ENCODE measurements around the gene LY6G5B. TPM values are rescaled to one million over a fixed set of nuclear protein-coding genes. Genes with fewer than 3 reads are reported as not detected.
A peak's percentile ranks its signal among the peaks of the same experiment; 100 is the strongest.

Gene LY6G5B
- total RNA-seq, 4 donors from 2014 or later: 4.2 to 21.3 (median 7.1) TPM

GRCh38 chr6:31664790-31665500 is 4.8 kb upstream of the LY6G5B start, which contains the start of gene GPANK1:
GPANK1 (minus strand) TSS chr6:31664997; CDS start chr6:31664478, 519 bp downstream.
- DNase-seq (ENCODE audit: low spot score in 2 of 2): peak; percentile 95 to 98
- TF ChIP-seq POLR2A (IDR thresholded peaks at IDR 0.05): peak in 1 of 2 donors; percentile 2
- TF ChIP-seq CTCF (IDR thresholded peaks at IDR 0.05): no peak
- H3K4me3 ChIP-seq (ENCODE audit: low read depth, poor library complexity, severe bottlenecking): peak within 1 kb of the TSS; percentile 61
- 0 to 1% methylated on average over 38 to 39 of the region's 39 CpGs for WGBS, 2 donors
- intact Hi-C loops (cut with DNase I; ENCODE audit: low total_unique reads): no loop called here

GRCh38 chr6:31665501-31666336 is 4.1 kb upstream of the LY6G5B start, which contains the start of gene CSNK2B:
CSNK2B (plus strand) TSS chr6:31666080; CDS start chr6:31666832, 752 bp downstream.
- intact Hi-C loops (cut with DNase I; ENCODE audit: low total_unique reads): no loop called here
- no peak for TF ChIP-seq CTCF (IDR thresholded peaks at IDR 0.05)
- TF ChIP-seq POLR2A (IDR thresholded peaks at IDR 0.05): no peak
- peak within 1 kb of the TSS; percentile 72 for H3K4me3 ChIP-seq (ENCODE audit: low read depth, poor library complexity, severe bottlenecking)
- WGBS, 2 donors: 0 to 1% methylated on average over 55 to 62 of the region's 63 CpGs
- peak; percentile 99 to 100 for DNase-seq (ENCODE audit: low spot score in 2 of 2)

- TF ChIP-seq CTCF (IDR thresholded peaks at IDR 0.05) (no peak), POLR2A (IDR thresholded peaks at IDR 0.05) (no peak)
- peak overlapping the region; percentile 72 for H3K4me3 ChIP-seq (ENCODE audit: low read depth, poor library complexity, severe bottlenecking)
- intact Hi-C loops (cut with DNase I; ENCODE audit: low total_unique reads): no loop called here
- DNase-seq (ENCODE audit: low spot score in 2 of 2): no peak
- WGBS, 2 donors: 2 to 3% methylated on average over 15 of the region's 15 CpGs
Measured at GRCh38 chr6:31666337-31666965, 3.3 kb upstream of the LY6G5B start.

GRCh38 chr6:31676322-31676903 is 6.6 kb downstream of the LY6G5B start:
- TF ChIP-seq CTCF (IDR thresholded peaks at IDR 0.05): no peak
- TF ChIP-seq POLR2A (IDR thresholded peaks at IDR 0.05): no peak
- no peak overlapping the region for H3K4me3 ChIP-seq (ENCODE audit: low read depth, poor library complexity, severe bottlenecking)
- 73 to 82% methylated on average over 4 of the region's 4 CpGs for WGBS, 2 donors
- no peak for DNase-seq (ENCODE audit: low spot score in 2 of 2)
- intact Hi-C loops (cut with DNase I; ENCODE audit: low total_unique reads): no loop called here

- 67 to 75% methylated on average over 6 of the region's 6 CpGs for WGBS, 2 donors
- no peak overlapping the region for H3K4me3 ChIP-seq (ENCODE audit: low read depth, poor library complexity, severe bottlenecking)
- no peak for TF ChIP-seq CTCF (IDR thresholded peaks at IDR 0.05)
- no peak for DNase-seq (ENCODE audit: low spot score in 2 of 2)
- intact Hi-C loops (cut with DNase I; ENCODE audit: low total_unique reads): no loop called here
Measured at GRCh38 chr6:31676904-31677303, 7.1 kb downstream of the LY6G5B start.
